Adrenal gland (tissue), 5 donors: Measurements from ENCODE around the gene PTPRD.

ENCODE experiments used
- CTCF ChIP-seq, 6 experiments: fragments of 450-650 bp in 4 of 6; fragments of 200-600 bp in 2 of 6; sonication (generic) in 1 of 6; IDR thresholded peaks; 1 replicate in 5 of 6; 2 replicates in 1 of 6; pipeline versions ENCODE4 v1.5.1 to v1.8.0; 2016 to 2021; ENCODE audit warnings: antibody characterized with exemption in 6 of 6, mild to moderate bottlenecking in 2 of 6, moderate library complexity in 1 of 6
- POLR2A ChIP-seq, 2 donors: fragments of 450-650 bp; IDR thresholded peaks; one replicate each; pipeline ENCODE4 v1.6.1; 2017; ENCODE audit warnings: antibody characterized with exemption in 2 of 2, mild to moderate bottlenecking in 2 of 2, moderate library complexity in 1 of 2
- donor health status: DM: no; HTN: no; CAD: no.

- TF ChIP-seq CTCF (IDR thresholded peaks at IDR 0.05) (no peak), POLR2A (IDR thresholded peaks at IDR 0.05) (no peak)
These were observed 2047.8 kb downstream of the PTPRD start for GRCh38 chr9:8564960-8565359.
